ENCODE measurements around the gene VAT1L.

The VAT1L gene

DNA sequence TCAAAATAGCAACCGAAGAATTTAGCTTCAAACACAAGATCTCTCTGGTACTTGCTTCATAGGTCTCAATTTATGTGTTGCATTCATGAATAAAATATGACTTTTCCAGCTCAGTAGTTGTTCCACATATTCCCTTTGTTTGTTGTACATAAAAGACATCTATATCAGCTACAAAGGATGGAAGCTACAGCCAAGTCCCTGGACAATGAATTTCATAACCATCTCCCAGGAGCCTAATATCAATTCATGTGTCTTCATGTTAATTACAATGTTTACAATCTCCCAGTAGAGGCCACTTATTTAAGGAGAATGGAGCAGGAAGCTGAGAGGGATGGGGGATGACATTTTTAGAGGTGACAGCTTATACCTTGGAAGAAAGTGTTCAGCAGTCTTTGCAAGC lies 237.3 kb downstream of the VAT1L start:
- Histone ChIP-seq H3K36me3 (replicated peaks; ENCODE audit: insufficient read depth, low read length) (no peaks in the 10 kb centered on the region), H3K4me2 (ENCODE audit: low read depth, low read length) (no peak overlapping the region), H3K9me3 (replicated peaks; ENCODE audit: insufficient read depth, low read length) (no peaks in the 10 kb centered on the region), H3K9me2 (replicated peaks; ENCODE audit: insufficient read depth, low read length) (no peaks in the 10 kb centered on the region), H3F3A (ENCODE audit: insufficient read depth, low read length) (no peaks in the 10 kb centered on the region), H3K9ac (ENCODE audit: low read length) (no peak overlapping the region), H3K27ac (ENCODE audit: low read length) (no peak overlapping the region), H3K4me1 (ENCODE audit: low read length) (no peaks in the 10 kb centered on the region), H3K79me2 (ENCODE audit: low read length) (no peaks in the 10 kb centered on the region), H3K4me3 (ENCODE audit: low read length) (no peak overlapping the region), H3K27me3 (replicated peaks; ENCODE audit: insufficient read depth, low read length) (no peaks in the 10 kb centered on the region), H2AFZ (ENCODE audit: low read length) (no peak overlapping the region), H4K20me1 (ENCODE audit: insufficient read depth, low read length) (no peaks in the 10 kb centered on the region)
- DNase-seq, result no peak
- TF ChIP-seq, protein P1, sequence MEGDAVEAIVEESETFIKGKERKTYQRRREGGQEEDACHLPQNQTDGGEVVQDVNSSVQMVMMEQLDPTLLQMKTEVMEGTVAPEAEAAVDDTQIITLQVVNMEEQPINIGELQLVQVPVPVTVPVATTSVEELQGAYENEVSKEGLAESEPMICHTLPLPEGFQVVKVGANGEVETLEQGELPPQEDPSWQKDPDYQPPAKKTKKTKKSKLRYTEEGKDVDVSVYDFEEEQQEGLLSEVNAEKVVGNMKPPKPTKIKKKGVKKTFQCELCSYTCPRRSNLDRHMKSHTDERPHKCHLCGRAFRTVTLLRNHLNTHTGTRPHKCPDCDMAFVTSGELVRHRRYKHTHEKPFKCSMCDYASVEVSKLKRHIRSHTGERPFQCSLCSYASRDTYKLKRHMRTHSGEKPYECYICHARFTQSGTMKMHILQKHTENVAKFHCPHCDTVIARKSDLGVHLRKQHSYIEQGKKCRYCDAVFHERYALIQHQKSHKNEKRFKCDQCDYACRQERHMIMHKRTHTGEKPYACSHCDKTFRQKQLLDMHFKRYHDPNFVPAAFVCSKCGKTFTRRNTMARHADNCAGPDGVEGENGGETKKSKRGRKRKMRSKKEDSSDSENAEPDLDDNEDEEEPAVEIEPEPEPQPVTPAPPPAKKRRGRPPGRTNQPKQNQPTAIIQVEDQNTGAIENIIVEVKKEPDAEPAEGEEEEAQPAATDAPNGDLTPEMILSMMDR (IDR thresholded peaks at IDR 0.05; ENCODE audit: low read length), result no peak
- TF ChIP-seq EZH2phosphoT487 (IDR thresholded peaks at IDR 0.05; ENCODE audit: low read length), result no peak
- TF ChIP-seq EZH2 (optimal IDR thresholded peaks at IDR 0.05; ENCODE audit: low read depth, low read length), result no peak

DNA sequence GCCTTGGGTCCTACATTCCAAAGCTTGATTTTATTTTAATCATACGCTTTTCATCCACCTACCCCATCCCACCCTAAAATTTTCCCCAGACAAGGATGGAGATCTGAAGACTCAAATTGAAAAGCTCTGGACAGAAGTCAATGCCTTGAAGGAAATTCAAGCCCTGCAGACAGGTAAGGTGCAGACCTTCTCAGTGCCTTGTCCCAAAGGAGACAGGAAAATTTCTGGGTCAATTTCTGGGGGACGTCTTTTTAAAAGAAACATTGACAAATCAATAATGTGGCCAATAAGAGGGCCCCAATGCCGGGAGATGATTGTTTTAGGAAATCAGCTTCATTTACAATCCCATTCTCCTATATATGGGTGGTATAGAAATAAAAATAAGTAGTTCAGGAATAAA lies 239.7 kb downstream of the VAT1L start:
- no peaks in the 10 kb centered on the region for H4K20me1 ChIP-seq (ENCODE audit: insufficient read depth, low read length)
- H3K9me2 ChIP-seq (replicated peaks; ENCODE audit: insufficient read depth, low read length), result no peaks in the 10 kb centered on the region
- TF ChIP-seq, protein P1 (IDR thresholded peaks at IDR 0.05; ENCODE audit: low read length), result no peak
- no peak for TF ChIP-seq EZH2 (optimal IDR thresholded peaks at IDR 0.05; ENCODE audit: low read depth, low read length)
- TF ChIP-seq EZH2phosphoT487 (IDR thresholded peaks at IDR 0.05; ENCODE audit: low read length), result no peak
- H3K4me1 ChIP-seq (ENCODE audit: low read length), result no peaks in the 10 kb centered on the region
- no peak overlapping the region for H3K27ac ChIP-seq (ENCODE audit: low read length)
- no peaks in the 10 kb centered on the region for H3F3A ChIP-seq (ENCODE audit: insufficient read depth, low read length)
- no peaks in the 10 kb centered on the region for H3K79me2 ChIP-seq (ENCODE audit: low read length)
- no peak overlapping the region for H3K4me3 ChIP-seq (ENCODE audit: low read length)
- no peak overlapping the region for H2AFZ ChIP-seq (ENCODE audit: low read length)
- H3K36me3 ChIP-seq (replicated peaks; ENCODE audit: insufficient read depth, low read length), result no peaks in the 10 kb centered on the region
- DNase-seq, result no peak
- no peaks in the 10 kb centered on the region for H3K27me3 ChIP-seq (replicated peaks; ENCODE audit: insufficient read depth, low read length)
- no peaks in the 10 kb centered on the region for H3K9me3 ChIP-seq (replicated peaks; ENCODE audit: insufficient read depth, low read length)
- H3K4me2 ChIP-seq (ENCODE audit: low read depth, low read length), result no peak overlapping the region
- H3K9ac ChIP-seq (ENCODE audit: low read length), result no peak overlapping the region
